Right atrium auricular region (tissue), 2 donors: Measurements from ENCODE around the gene TMEM184B. TPM values are rescaled to one million over a fixed set of nuclear protein-coding genes. Genes with fewer than 3 reads are reported as not detected.
A peak's percentile ranks its signal among the peaks of the same experiment; 100 is the strongest.

Experiments used
- DNase-seq: peaks from one replicate; pipeline ENCODE4 v3.0.0-alpha.2; 2019; ENCODE audit warnings: low spot score
- H3K27ac ChIP-seq, 2 donors: fragments of 200-600 bp; sonication (generic); 1 replicate in 1 of 2; 2 replicates in 1 of 2; pipeline ENCODE4 v1.5.1; 2016 to 2019
- H3K27me3 ChIP-seq, 2 donors: fragments of 200-600 bp; sonication (generic); one replicate each; pipeline versions ENCODE4 v1.5.1 to v1.6.0; 2017 to 2019
- H3K36me3 ChIP-seq: fragments of 200-600 bp; sonication (generic); one replicate; pipeline ENCODE4 v1.5.1; 2016
- H3K4me1 ChIP-seq, 2 donors: fragments of 200-600 bp; sonication (generic); one replicate each; pipeline versions ENCODE4 v1.5.1 to v1.6.0; 2017 to 2019
- H3K4me3 ChIP-seq, 2 donors: fragments of 200-600 bp; sonication (generic); 1 replicate in 1 of 2; 2 replicates in 1 of 2; pipeline ENCODE4 v1.5.1; 2017 to 2019; ENCODE audit warnings: mild to moderate bottlenecking in 1 of 2, moderate library complexity in 1 of 2
- H3K9me3 ChIP-seq, 2 donors: fragments of 200-600 bp; sonication (generic); one replicate each; pipeline ENCODE4 v1.5.1; 2019
- total RNA-seq, 2 donors: library from RNA; depleted of rRNA; stranded (reverse); fragments of >200 nt; gene quantifications; one replicate each; pipeline ENCODE4 v1.1.0, GENCODE V29; 2016
- TF ChIP-seq, protein P1 (sequence below), 2 donors: fragments of 200-600 bp; sonication (generic); IDR thresholded peaks; one replicate each; pipeline ENCODE4 v1.5.1; 2019; ENCODE audit warnings: antibody characterized with exemption in 2 of 2

TMEM184B gene
- total RNA-seq, 2 donors from 2014 or later = 51.2 to 76.1 TPM

DNA sequence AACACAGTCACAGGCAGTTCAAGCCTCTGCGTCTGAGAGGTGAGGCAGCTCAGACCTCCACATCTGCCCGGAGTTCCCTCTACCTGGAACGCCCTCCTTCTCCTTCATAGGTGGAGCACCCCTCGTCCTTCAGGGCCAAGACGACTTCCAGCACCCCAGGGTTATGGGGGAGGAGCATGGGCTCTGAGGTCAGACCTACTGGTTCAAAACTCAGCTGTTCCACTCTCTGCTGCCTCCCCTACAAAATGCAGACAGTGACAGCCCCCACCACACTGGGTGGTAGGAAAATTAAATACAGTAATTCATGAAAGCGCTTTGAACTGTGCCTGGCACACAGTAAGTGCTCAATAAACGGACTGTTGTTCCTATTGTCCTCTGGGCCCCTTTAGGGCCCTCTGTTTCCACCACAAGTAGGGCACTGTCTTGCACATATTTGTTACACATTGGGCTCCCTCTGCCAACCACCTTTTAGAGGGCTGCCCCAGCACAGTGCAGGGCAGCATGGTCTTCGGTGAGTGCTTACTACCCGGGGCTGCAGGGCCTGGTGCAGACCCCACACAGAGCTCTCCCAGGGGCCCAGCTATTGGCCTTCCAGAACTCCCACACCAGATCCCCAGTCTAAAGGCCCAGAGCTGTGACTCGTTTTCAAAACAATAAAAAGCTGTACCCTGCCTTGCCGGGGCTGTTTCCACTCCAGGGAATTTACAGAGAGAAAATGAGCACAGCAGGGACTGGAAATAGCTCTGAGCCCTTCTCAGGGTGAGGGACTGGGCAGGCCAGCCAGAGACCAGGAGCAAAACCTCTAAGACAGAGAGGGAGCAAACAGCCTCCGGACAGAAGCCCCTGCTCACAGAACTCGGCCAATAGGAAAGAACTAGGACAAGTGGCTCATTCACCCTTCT lies 2.5 kb downstream of the TMEM184B start:
- no peak for DNase-seq
- TF ChIP-seq, protein P1, sequence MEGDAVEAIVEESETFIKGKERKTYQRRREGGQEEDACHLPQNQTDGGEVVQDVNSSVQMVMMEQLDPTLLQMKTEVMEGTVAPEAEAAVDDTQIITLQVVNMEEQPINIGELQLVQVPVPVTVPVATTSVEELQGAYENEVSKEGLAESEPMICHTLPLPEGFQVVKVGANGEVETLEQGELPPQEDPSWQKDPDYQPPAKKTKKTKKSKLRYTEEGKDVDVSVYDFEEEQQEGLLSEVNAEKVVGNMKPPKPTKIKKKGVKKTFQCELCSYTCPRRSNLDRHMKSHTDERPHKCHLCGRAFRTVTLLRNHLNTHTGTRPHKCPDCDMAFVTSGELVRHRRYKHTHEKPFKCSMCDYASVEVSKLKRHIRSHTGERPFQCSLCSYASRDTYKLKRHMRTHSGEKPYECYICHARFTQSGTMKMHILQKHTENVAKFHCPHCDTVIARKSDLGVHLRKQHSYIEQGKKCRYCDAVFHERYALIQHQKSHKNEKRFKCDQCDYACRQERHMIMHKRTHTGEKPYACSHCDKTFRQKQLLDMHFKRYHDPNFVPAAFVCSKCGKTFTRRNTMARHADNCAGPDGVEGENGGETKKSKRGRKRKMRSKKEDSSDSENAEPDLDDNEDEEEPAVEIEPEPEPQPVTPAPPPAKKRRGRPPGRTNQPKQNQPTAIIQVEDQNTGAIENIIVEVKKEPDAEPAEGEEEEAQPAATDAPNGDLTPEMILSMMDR (IDR thresholded peaks at IDR 0.05) = no peak
- Histone ChIP-seq H3K27me3 (no peaks in the 10 kb centered on the region), H3K4me3 (peak overlapping the region in 1 of 2 donors; percentile 99), H3K9me3 (no peaks in the 10 kb centered on the region), H3K27ac (peak overlapping the region; percentile 91 to 99), H3K4me1 (peaks cover 0 to 71% of the 10 kb centered on the region in 2 donors), H3K36me3 (no peaks in the 10 kb centered on the region)

DNA sequence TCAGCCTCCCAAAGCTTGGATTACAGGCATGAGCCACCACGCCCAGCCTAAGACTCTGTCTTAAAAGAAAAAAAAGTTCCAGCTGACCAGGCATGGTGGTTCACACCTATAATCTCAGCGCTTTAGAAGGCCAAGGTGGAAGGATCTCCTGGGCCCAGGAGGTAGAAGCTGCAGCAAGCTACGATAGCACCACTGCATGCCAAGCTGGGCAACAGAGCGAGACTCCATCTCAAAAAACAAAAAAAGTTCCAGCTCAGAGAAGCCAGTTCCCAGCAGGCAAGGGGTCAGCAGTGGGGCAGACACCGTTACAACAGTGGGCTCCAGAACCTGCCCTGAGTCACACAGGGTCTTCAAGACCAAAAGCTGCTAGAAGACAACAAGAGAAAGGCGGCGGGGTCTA lies 3.3 kb downstream of the TMEM184B start:
- no peaks in the 10 kb centered on the region for H3K27me3 ChIP-seq
- TF ChIP-seq, protein P1 (IDR thresholded peaks at IDR 0.05) = no peak
- peak overlapping the region; percentile 91 to 99 for H3K27ac ChIP-seq
- H3K9me3 ChIP-seq = no peaks in the 10 kb centered on the region
- no peak for DNase-seq
- peaks cover 0 to 80% of the 10 kb centered on the region in 2 donors for H3K4me1 ChIP-seq
- no peak overlapping the region for H3K4me3 ChIP-seq
- no peaks in the 10 kb centered on the region for H3K36me3 ChIP-seq

DNA sequence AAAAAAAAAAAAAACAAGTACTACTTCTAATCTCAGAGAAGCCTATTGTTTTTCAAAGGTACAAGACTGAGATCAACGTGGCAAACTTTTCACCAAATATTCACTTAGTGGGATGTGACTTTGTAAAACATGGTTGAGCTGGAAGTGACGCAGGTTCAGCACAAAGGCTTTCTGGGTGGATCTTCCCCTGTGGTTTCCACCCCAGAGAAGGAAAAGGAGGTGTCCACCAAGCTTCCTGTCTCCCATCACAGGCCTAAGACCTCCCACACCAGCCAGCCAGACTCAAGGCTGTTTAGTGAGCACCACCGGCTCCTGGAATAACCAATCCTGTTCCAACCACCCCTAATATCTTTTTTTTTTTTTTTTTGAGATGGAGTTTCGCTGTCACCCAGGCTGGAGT lies 5.7 kb downstream of the TMEM184B start:
- TF ChIP-seq, protein P1 (IDR thresholded peaks at IDR 0.05) = no peak
- Histone ChIP-seq H3K9me3 (no peaks in the 10 kb centered on the region), H3K27me3 (no peaks in the 10 kb centered on the region), H3K4me3 (no peak overlapping the region), H3K27ac (peak overlapping the region; percentile 72 to 91), H3K36me3 (peaks cover 8% of the 10 kb centered on the region), H3K4me1 (peaks cover 0 to 86% of the 10 kb centered on the region in 2 donors)
- peak; percentile 83 for DNase-seq

DNA sequence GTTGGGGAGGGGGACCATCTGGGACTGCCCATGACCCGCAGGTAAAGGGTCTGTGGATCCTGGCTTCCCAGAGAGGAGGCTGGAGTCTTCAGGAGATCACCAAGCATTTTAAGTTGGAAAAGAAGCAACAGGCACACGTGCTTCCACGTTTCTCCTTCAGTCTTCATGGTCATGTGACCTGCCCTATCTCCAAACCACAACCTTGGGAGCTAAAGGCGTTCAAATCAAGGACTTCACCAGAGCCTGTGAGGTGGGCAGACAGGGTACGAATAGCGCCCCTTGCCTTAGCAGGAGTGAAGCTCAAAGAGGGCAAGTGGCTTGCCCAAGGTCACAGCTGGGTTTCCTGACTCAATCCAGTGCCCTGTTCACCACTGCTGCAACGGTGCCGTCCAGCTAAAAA lies 6.7 kb downstream of the TMEM184B start:
- TF ChIP-seq, protein P1 (IDR thresholded peaks at IDR 0.05) = no peak
- H3K27ac ChIP-seq = peak overlapping the region; percentile 72 to 80
- H3K36me3 ChIP-seq = peaks cover 8% of the 10 kb centered on the region
- H3K9me3 ChIP-seq = no peaks in the 10 kb centered on the region
- H3K4me3 ChIP-seq = no peak overlapping the region
- H3K4me1 ChIP-seq = peaks cover 0 to 86% of the 10 kb centered on the region in 2 donors
- no peaks in the 10 kb centered on the region for H3K27me3 ChIP-seq
- no peak for DNase-seq

DNA sequence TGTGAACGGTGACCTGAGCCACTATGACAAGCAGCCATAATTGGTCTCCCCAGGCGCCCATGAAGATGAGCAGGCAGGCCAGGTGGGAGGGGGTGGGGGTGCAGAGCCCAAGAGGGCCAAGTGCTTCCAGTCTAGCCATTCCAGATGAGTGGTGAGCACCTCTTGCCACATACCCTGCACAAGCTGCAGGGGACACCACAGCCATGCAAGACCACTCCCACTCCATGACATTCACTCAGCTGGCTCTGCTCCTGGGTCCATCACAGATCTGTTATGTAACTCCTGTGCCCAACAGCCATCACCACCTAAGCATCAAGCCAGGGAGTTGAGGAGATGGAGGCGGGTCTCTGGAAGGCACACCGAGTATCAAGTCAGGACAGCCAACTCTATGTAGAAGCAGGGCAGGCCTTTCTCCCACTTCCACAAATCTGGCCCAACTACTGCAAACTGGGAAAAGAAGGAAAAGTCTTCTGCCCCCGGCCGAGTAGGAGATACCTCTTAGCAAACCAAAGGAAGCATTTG lies 8.4 kb downstream of the TMEM184B start:
- Histone ChIP-seq H3K27ac (peak overlapping the region in 1 of 2 donors; percentile 9), H3K4me3 (no peak overlapping the region), H3K36me3 (peaks cover 8% of the 10 kb centered on the region), H3K27me3 (no peaks in the 10 kb centered on the region), H3K9me3 (no peaks in the 10 kb centered on the region), H3K4me1 (peaks cover 0 to 86% of the 10 kb centered on the region in 2 donors)
- no peak for DNase-seq
- TF ChIP-seq, protein P1 (IDR thresholded peaks at IDR 0.05) = no peak
